ENCODE results near the gene ARHGDIB.

The ARHGDIB gene

GRCh38 chr12:14924541-14924940 is 36.9 kb downstream of the ARHGDIB start:
- DNase-seq, result no peak

GRCh38 chr12:14923944-14924343 is 37.5 kb downstream of the ARHGDIB start:
- DNase-seq, result no peak

GRCh38 chr12:14921218-14921617 is 40.2 kb downstream of the ARHGDIB start:
- DNase-seq, result no peak

GRCh38 chr12:14920475-14921126 is 40.8 kb downstream of the ARHGDIB start:
- no peak for DNase-seq

GRCh38 chr12:14919455-14919854 is 41.9 kb downstream of the ARHGDIB start:
- DNase-seq, result no peak

- DNase-seq, result no peak
These were observed 45.7 kb downstream of the ARHGDIB start for GRCh38 chr12:14915736-14916135.

GRCh38 chr12:14913381-14913781 is 48.0 kb downstream of the ARHGDIB start:
- peak; percentile 69 for DNase-seq

GRCh38 chr12:14911131-14911530 is 50.3 kb downstream of the ARHGDIB start:
- no peak for DNase-seq

GRCh38 chr12:14910090-14910915 is 51.1 kb downstream of the ARHGDIB start:
- DNase-seq, result no peak

- DNase-seq, result no peak
These were observed 53.4 kb downstream of the ARHGDIB start for GRCh38 chr12:14907953-14908352.

GRCh38 chr12:14906114-14906513 is 55.3 kb downstream of the ARHGDIB start:
- DNase-seq, result no peak

GRCh38 chr12:14905269-14906004 is 56.0 kb downstream of the ARHGDIB start:
- DNase-seq, result no peak

- DNase-seq, result no peak
These were observed 56.5 kb downstream of the ARHGDIB start for GRCh38 chr12:14904854-14905253.

- DNase-seq, result no peak
These were observed 57.9 kb downstream of the ARHGDIB start for GRCh38 chr12:14903386-14904098.

- DNase-seq, result no peak
These were observed 58.9 kb downstream of the ARHGDIB start for GRCh38 chr12:14902465-14902864.

GRCh38 chr12:14901228-14901562 is 60.2 kb downstream of the ARHGDIB start:
- no peak for DNase-seq

- DNase-seq, result no peak
These were observed 60.7 kb downstream of the ARHGDIB start for GRCh38 chr12:14900521-14901227.

- DNase-seq, result no peak
These were observed 64.8 kb downstream of the ARHGDIB start for GRCh38 chr12:14896521-14897169.

- DNase-seq, result no peak
These were observed 67.7 kb downstream of the ARHGDIB start for GRCh38 chr12:14893506-14894250.

- DNase-seq, result no peak
These were observed 68.5 kb downstream of the ARHGDIB start for GRCh38 chr12:14892726-14893505.

All from DMS79 (cell line).